ENCODE results near the gene BRIX1. TPM values are rescaled to one million over a fixed set of nuclear protein-coding genes. Genes with fewer than 3 reads are reported as not detected.

BRIX1 gene
- total and polyA plus RNA-seq, 2 of the 4 experiments (the other 2 are of a cell fraction) = 15.1 to 26.1 TPM

- peak within 1 kb of the TSS; percentile 67; the same call in 1 of the 2 replicates for H3K14ac ChIP-seq (replicated peaks; ENCODE audit: low read depth, low read length)
- H3K27me3 ChIP-seq (ENCODE audit: control insufficient read depth, insufficient read depth, low read length) = no peaks in the 10 kb centered on the region
- H3K4me1 ChIP-seq (ENCODE audit: control insufficient read depth, insufficient read depth, low read length) = peaks cover 5% of the 10 kb centered on the region; the same call in 1 of the 2 replicates
- dilution Hi-C loops (cut with HindIII; ENCODE audit: low sequenced_read_pairs, unreplicated experiment) (no loop called here), intact Hi-C loops (cut with micrococcal nuclease) (no loop called here), in situ Hi-C loops (cut with MboI; ENCODE audit: low sequenced_read_pairs) (no loop called here)
- H3K9ac ChIP-seq (ENCODE audit: low read depth, low read length) = peak within 1 kb of the TSS; percentile 71
- H2AK5ac ChIP-seq (ENCODE audit: low read depth, low read length) = no peak within 1 kb of the TSS
- no peak within 1 kb of the TSS for H4K91ac ChIP-seq (ENCODE audit: insufficient read depth, low read depth, low read length)
- TF ChIP-seq RFX5 (IDR thresholded peaks at IDR 0.05; ENCODE audit: low read depth, low read length) (no peak), MXI1 (IDR thresholded peaks at IDR 0.05; ENCODE audit: borderline replicate concordance, low read depth, low read length) (peak; percentile 36; the same call in 1 of the 2 replicates)
- H2AFZ ChIP-seq (replicated peaks; ENCODE audit: low read length, poor library complexity) = peak within 1 kb of the TSS; percentile 95
- H3K27ac ChIP-seq (ENCODE audit: insufficient read depth, low read length) = peak within 1 kb of the TSS; percentile 82
- peak within 1 kb of the TSS; percentile 50; the same call in 1 of the 2 replicates for H3K23ac ChIP-seq (ENCODE audit: low read depth, low read length)
- H2BK20ac ChIP-seq (ENCODE audit: low read depth, low read length) = no peak within 1 kb of the TSS
- whole genome bisulfite sequencing, 2 experiments (ENCODE audit: extremely low coverage in 2 of 2, insufficient read length in 1 of 2) = 3% methylated on average over 17 of the region's 63 CpGs; no CpG with 5 or more reads in 1 of the 2 experiments
- no TSS peak for BruUV-seq (replicated peaks)
- H4K8ac ChIP-seq (ENCODE audit: low read depth in 2 of 2, low read length in 2 of 2) = peak within 1 kb of the TSS in 1 of 2 experiments; percentile 61; a peak in 1 of 4 replicates
- no peaks in the 10 kb centered on the region; the same call in none of the 2 replicates for H3K36me3 ChIP-seq (ENCODE audit: control insufficient read depth, insufficient read depth, low read length)
- peak within 1 kb of the TSS; percentile 86 for H2BK5ac ChIP-seq (ENCODE audit: low read depth, low read length, poor library complexity, severe bottlenecking)
- CTCF ChIA-PET = interaction anchor here (1.0 kb wide), 1 partner anchor 17 kb away, joined by 3 read pairs; no protein-coding TSS in a partner anchor
- H3K56ac ChIP-seq (ENCODE audit: extremely low read depth, insufficient read depth, low read length) = peak within 1 kb of the TSS; percentile 69
- H3K79me1 ChIP-seq (ENCODE audit: low read depth in 1 of 2, low read length in 2 of 2) = peaks cover 17 to 48% of the 10 kb centered on the region in 2 experiments
- H3K9me1 ChIP-seq (ENCODE audit: insufficient read depth, low read length) = peaks cover 8% of the 10 kb centered on the region
- DNase-seq (peak; percentile 94), ATAC-seq (ENCODE audit: low read depth) (peak; percentile 92)
- H3K18ac ChIP-seq (ENCODE audit: low read depth, low read length) = peak within 1 kb of the TSS; percentile 70
- H2BK120ac ChIP-seq (ENCODE audit: low read depth, low read length) = no peak within 1 kb of the TSS
- H3K9me3 ChIP-seq (ENCODE audit: control insufficient read depth, insufficient read depth, low read length) = no peaks in the 10 kb centered on the region
- POLR2A ChIA-PET (ENCODE audit: unreplicated experiment) = interaction anchor here (0.6 to 1.0 kb wide), 3 partner anchors 13 to 98 kb away, joined by 4 to 15 read pairs (median 8); partner anchors contain the start of genes BRIX1 and RAD1
- peak within 1 kb of the TSS; percentile 69 for H3K4ac ChIP-seq (ENCODE audit: low read depth, low read length)
- no peak within 1 kb of the TSS for H2BK15ac ChIP-seq (ENCODE audit: low read depth, low read length)
- peak within 1 kb of the TSS; percentile 98 for H3K4me3 ChIP-seq (ENCODE audit: insufficient read depth, low read depth, low read length)
- peak within 1 kb of the TSS; percentile 91 for H2AK9ac ChIP-seq (replicated peaks; ENCODE audit: low read depth, low read length, poor library complexity)
- H3K4me2 ChIP-seq (ENCODE audit: low read depth, low read length) = peak within 1 kb of the TSS; percentile 90
- peak within 1 kb of the TSS; percentile 30; the same call in 1 of the 2 replicates for H4K5ac ChIP-seq (ENCODE audit: low read depth, low read length)
- H4K20me1 ChIP-seq (ENCODE audit: insufficient read depth, low read length) = peaks cover 15% of the 10 kb centered on the region
These were observed 13.7 kb downstream of the BRIX1 start, which contains the start of gene DNAJC21 for GRCh38 chr5:34929134-34929719. Gene DNAJC21, plus strand, starts transcription at chr5:34929559. Its CDS starts 261 bp downstream, at chr5:34929820.
